SW 1271 (cell line): Measurements from ENCODE around the gene ZNF821.
"Not testable (repeated sequence)": the region's sequence is repeated elsewhere in the genome, so short reads cannot be mapped to it uniquely, and the experiment has no call there.

ENCODE experiments used
- DNase-seq, 2 experiments: peaks; one replicate each; lab custom pipeline; 2025; lab: John Stamatoyannopoulos, UW

The ZNF821 gene, protein sequence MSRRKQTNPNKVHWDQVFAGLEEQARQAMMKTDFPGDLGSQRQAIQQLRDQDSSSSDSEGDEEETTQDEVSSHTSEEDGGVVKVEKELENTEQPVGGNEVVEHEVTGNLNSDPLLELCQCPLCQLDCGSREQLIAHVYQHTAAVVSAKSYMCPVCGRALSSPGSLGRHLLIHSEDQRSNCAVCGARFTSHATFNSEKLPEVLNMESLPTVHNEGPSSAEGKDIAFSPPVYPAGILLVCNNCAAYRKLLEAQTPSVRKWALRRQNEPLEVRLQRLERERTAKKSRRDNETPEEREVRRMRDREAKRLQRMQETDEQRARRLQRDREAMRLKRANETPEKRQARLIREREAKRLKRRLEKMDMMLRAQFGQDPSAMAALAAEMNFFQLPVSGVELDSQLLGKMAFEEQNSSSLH

GRCh38 chr16:71883849-71884638 lies at the start of gene ZNF821:
ZNF821 (minus strand) TSS chr16:71884182; CDS start chr16:71879946, 4,236 bp downstream.
- peak; percentile 42 to 74 for DNase-seq

DNA sequence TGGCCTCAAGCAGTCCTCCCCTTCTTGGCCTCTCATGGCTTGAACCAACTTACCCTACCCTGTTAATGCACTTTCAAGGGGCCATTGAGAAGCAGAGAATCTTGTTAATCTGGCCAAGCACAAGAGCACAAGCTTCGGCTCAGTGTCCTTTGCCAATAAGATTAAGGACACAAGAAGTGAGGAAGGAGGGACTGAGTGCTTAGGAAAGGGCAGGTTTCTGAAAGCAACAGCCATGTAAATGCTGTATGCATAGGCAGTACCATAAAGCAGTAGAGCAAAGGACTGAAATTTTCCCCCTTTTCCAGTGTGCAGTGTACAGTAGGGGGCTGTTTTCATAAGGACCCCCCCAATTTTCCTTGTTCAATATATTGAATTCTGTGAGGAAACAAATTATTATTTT lies 49.0 kb upstream of the ZNF821 start:
- DNase-seq, result no peak

DNA sequence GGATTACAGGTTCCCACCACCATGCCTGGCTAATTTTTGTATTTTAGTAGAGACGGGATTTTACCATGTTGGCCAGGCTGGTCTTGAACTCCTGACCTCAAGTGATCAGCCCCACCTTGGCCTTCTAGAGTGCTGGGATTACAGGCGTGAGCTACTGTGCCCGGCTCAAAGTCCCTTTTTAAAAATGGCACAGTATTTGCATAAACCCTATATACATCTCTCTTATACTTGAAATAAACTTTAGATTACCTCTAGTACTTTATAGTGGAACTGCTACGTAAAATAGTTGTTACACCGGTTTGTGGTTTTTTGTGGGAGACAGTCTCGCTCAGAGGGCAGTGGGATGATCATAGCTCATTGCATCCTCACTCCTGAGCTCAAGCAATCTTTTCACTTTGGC lies 47.6 kb upstream of the ZNF821 start:
- DNase-seq, result no peak

DNA sequence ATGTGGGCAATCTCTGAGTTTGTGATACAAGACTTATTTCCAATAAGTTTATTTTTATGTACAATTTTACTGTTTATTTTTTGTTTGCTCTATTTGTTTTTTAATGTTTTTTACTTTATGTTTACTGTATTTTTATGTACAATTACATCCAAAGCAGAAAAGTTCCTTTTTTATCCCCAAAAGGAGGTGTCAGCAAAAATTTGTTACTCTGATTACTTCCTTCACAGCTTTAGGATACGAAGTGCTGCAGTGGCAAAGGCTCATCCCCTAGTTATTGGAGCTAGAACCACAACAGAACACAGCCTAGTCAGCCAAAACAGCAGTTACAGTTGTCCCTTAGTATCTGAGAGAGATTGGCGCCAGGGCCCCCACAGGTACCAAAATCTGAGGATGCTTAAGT lies 47.0 kb upstream of the ZNF821 start:
- DNase-seq, result no peak

- no peak for DNase-seq
Observed at GRCh38 chr16:71930013-71930563, 46.1 kb upstream of the ZNF821 start.

DNA sequence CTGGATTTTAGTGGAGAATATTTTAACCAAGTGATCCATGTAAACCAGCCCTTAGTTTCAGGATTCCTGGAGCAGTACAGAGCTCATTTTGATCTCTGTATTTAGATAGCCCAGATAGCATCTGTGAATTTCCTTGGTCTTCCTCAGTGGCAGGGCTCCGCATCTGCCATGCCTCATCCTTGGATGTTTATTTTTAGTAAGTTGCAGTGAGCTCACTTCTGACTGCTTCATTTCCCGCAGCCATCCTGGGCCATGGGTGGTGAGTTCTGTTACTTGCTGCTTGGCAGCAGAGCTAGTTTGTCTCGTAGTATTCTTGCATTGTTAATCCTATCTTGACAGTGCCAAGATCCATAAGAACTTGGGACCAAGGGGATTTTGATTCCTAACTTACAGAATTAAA lies 45.1 kb upstream of the ZNF821 start:
- DNase-seq, result no peak

DNA sequence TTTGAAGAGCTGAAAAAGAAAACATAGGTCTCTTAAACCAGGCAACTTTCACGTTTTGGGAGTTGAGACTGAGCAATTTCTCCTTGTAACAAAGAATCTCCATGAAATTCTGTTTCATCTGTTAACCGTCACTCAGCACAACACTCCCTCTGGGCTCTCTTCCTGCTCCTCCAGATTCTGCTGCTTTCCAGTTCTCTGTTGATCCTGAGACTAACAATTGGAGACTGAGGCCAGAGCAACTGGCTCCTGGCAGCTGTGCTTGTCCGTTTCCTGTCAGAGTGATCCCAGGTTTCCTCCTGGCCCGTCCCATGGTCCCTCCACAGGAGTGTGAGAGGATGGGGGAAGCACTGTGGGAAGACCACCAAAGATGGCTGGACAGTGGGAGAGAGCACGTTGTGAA lies 43.8 kb upstream of the ZNF821 start:
- no peak for DNase-seq

GRCh38 chr16:71927383-71927782 lies 43.4 kb upstream of the ZNF821 start:
- peak; percentile 67 to 94 for DNase-seq

DNA sequence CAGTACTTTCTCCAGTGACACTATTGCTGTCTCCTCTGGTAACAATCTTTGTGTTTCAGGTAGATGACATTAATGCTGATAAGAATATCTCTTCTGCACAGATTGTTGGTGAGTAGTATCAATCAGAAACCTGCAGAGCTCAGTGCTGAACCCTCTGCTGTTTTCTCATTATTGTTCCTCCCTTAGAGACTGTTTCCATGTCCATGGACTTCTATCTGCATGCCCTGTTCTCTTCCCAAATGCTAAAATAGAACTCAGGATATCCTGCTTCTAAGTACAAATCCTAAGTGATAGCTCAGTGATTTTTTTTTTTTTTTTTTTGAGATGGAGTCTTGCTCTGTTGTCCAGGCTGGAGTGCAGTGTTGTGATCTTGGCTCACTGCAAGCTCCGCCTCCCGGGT lies 40.7 kb upstream of the ZNF821 start:
- no peak for DNase-seq

DNA sequence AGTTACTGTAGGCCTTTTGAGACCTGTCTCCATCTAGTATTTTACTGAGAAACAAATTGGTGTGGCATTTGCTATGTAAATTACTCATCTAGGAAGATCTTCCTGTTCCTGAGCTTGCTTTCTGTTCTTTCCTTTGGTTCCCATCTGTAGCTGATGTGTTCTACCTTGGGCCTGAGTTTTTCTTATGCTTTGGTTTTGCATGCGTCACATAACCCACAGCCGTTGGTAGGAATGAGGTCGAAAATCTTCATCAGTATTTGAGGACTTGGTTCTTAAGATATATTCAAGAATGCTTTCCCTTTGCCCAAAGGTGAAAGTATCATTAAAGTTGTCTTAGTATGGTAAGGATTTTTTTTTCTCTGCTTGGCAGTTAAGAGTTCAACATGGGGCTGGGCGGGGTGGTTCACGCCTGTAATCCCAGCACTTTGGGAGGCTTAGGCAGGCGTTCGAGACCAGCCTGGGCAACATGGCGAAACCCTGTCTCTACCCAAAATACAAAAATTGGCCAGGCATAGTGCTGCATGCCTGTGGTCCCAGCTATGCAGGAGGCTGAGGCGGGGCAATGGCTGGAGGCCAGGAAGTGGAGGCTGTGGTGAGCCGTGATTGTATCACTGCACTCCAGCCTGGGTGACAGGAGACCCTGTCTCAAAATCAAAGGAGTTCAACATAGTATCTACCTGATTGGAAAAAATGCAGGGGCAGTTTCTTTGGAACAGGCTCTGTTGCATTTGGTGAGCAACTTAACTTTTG lies 40.1 kb upstream of the ZNF821 start:
- no peak for DNase-seq

GRCh38 chr16:71920658-71921057 lies 36.7 kb upstream of the ZNF821 start:
- DNase-seq, result no peak

- no peak for DNase-seq
Observed at GRCh38 chr16:71919035-71919434, 35.1 kb upstream of the ZNF821 start.

DNA sequence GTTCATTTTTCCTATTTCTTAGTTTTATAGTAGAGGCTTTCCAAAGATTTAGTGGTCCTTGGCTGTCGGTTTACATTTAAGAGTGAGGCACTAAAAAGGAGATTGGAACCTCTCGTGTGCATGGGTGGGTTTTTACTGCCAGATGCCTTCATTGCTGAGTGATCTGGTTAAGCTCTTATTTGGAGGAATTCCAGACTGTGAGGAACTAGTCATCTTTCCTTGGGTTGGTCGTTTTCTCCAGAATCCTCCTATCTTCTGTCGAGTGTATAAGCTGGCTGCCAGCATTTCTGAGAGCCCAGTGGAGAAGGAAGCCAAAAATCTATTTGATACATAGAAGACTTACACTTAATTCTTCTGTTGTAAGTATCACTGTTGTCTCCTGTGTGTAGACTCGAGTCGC lies 33.9 kb upstream of the ZNF821 start:
- DNase-seq, result no peak

DNA sequence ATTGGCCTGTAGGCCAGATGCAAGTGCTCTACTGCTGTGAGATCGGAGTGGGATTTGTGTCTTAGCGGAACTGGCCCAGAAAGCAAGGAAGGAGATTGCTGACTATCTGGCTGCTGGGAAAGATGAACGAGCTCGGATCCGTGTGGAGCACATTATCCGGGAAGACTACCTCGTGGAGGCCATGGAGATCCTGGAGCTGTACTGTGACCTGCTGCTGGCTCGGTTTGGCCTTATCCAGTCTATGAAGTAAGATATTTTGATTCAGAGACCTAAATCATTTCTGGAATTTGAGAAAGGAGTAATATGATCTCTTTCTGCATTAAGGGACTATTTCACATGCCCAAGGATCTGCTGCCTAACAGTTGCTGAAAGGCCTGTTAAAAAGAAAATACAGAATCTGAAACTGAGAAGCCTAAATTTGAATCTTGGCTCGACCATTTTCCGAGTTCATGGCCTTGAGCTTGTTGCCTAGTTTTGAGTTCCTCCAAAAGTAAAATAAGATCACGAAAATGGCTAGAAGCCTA lies 32.5 kb upstream of the ZNF821 start:
- no peak for DNase-seq

GRCh38 chr16:71915350-71915749 lies 31.4 kb upstream of the ZNF821 start:
- DNase-seq, result no peak

DNA sequence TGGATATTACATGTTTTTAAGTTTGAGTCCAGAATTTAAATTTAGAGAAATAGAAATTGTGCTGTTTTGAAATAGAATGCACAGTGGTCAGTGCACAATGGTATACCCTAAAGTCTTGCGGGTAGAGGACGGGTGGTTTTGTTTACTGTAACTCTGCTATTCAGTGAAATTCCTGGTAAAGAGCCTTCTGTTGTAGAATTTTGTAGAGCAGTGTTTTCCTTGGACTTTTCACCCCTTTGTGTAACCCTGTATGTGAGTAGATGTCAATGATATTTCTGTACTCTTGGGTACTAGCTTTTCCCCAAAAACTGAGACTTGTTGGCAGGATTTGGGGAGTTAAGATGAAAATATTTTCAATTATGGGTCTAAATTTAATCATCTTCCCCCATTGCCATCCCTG lies 30.8 kb upstream of the ZNF821 start:
- no peak for DNase-seq

DNA sequence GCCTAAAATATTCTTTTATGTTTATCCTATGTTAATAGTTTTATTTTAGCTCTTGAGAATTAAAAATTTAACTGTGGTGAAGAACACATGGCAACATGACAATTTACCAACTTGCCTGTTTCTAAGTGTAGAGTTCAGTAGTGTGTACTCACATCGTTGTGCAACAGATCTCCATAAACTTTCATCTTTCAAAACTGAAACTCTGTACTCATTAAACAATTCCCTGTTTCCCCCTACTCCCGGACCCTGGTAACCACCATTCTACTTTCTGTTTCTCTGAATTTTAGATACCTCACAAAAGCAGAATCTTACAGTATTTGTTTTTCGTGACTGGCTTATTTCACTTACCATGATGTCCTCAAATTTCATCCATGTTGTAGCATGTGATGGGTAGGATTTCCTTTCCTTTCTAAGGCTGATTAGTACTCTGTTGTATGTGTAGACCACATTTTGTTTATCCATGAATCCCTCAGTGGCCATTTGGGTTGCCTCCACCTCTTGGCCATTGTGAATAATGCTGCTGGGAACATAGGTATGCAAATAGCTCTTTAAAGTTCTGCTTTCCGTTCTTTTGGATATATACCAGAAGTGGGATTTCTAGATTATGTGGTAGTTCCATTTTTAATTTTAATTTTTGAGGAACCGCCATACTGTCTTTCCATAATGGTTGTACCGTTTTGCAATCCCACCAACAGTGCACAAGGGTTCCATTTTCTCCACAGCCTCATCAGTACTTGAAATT lies 28.7 kb upstream of the ZNF821 start:
- DNase-seq, result no peak

- no peak for DNase-seq
Observed at GRCh38 chr16:71911121-71911520, 27.1 kb upstream of the ZNF821 start.

DNA sequence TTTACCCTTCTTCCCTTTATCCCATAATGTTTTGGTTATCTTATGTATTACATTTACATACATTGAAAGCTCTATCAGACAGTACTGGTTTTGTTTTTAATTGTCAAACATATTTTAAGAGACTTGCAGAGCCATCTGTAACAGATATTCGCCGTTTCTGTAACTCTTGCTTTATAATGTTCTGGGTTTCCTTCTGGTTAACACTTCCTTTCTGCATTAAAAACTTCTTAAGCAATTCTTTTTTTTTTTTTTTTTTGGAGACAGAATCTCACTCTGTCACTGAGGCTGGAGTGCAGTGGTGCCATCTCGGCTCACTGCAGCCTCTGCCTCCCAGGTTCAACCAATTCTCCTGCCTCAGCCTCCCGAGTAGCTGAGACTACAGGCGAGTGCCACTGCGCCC lies 21.8 kb upstream of the ZNF821 start:
- DNase-seq, result not testable (repeated sequence)

- no peak for DNase-seq
Observed at GRCh38 chr16:71904239-71904638, 20.3 kb upstream of the ZNF821 start.

DNA sequence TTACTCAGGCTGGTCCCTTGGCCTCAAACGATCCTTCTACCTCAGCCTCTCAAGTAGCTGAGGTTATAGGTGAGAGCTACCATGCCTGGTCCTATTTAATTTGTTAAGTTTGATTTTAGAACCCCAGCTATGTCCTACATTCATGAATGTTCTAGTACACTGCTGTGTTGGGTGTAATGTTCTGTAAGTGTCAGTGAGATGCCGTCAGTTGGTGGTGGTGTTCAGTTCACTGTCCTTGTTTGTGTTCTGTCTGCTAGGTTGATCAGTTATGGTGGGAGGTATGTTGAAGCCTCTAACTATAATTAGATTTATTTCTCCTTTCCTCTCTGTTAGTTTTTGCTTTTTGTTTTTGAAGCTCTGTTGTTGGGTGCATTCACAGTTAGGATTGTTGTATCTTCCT lies 19.6 kb upstream of the ZNF821 start:
- DNase-seq, result no peak
